ENCODE results near the gene ENDOV.

DNA sequence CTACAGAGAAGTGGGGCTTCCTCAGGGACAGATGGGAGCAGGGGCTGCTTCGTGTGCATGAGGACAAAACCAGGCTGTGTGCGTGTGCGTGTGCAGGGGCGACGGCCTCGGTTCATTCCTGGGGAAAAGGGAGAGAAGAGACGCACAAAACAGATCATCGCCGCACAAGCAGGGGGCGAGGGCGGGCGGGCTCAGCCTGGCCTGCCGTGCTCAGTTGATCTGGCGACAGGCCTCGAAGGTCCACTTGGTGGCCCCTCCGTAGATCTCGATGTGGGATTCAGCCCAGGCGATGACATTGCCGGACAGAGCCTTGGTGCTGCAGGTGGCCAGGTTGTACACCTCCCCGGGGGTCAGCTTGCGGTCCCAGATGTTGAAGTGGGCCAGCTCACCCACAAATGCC lies 55.6 kb downstream of the ENDOV start:
- TF ChIP-seq POLR2A (IDR thresholded peaks at IDR 0.05) (no peak), POLR2AphosphoS5 (IDR thresholded peaks at IDR 0.05; ENCODE audit: insufficient read depth in 1 of 2, low read depth in 1 of 2) (no peak), CTCF (IDR thresholded peaks at IDR 0.05) (no peak)
